A549 (cell line): Measurements from ENCODE around the gene SIRT3. TPM values are rescaled to one million over a fixed set of nuclear protein-coding genes. Genes with fewer than 3 reads are reported as not detected.

Experiments
- ATAC-seq, 2 experiments: fragments of 200-7000 bp in 1 of 2; fragments of >200 bp in 1 of 2; cut with Nextera tagmentation in 1 of 2; cut with Tn5 transposase in 1 of 2; 3 replicates each; pipeline versions ENCODE4 v1.8.0 to v1.9.1; 2018 to 2020; ENCODE audit warnings: mild to moderate bottlenecking in 1 of 2, moderate library complexity in 1 of 2
- CTCF ChIA-PET: fragments of 300-600 bp; sonication (Branson Sonifier 250); formaldehyde crosslinking; extraction: SDS; loops from one replicate; lab custom pipeline; 2021; ENCODE audit warnings: antibody characterized with exemption, inconsistent platforms; lab: Yijun Ruan, JAX
- POLR2A ChIA-PET: fragments of 350-600 bp; formaldehyde crosslinking; extraction: SDS; loops from one replicate; lab custom pipeline; 2021; ENCODE audit warnings: antibody characterized with exemption, inconsistent platforms; lab: Yijun Ruan, JAX
- DNase-seq, 2 experiments: peaks; one replicate each; pipeline versions ENCODE4 v3.0.0 to v3.0.0-alpha.2; 2011 to 2016; ENCODE audit warnings: low read depth in 1 of 2, low spot score in 1 of 2
- FAIRE-seq: peaks from 2 replicates; lab custom pipeline; 2011; peaks lifted over from hg19 to GRCh38; lab: Jason Lieb, UNC
- H3K27ac ChIP-seq, 2 experiments: fragments of >200 bp; sonication (Bioruptor Twin); formaldehyde crosslinking; 3 replicates each; pipeline ENCODE4 v1.5.1; 2016 to 2017
- H3K4me1 ChIP-seq: fragments of >200 bp; sonication (Bioruptor Twin); formaldehyde crosslinking; 3 replicates; pipeline ENCODE4 v1.6.1; 2016
- H3K4me2 ChIP-seq: fragments of >200 bp; sonication (Bioruptor Twin); formaldehyde crosslinking; 3 replicates; pipeline ENCODE4 v1.6.1; 2016
- H3K4me3 ChIP-seq: fragments of >200 bp; sonication (Bioruptor Twin); formaldehyde crosslinking; 3 replicates; pipeline ENCODE4 v1.5.1; 2016
- H3K9me3 ChIP-seq: fragments of >200 bp; sonication (Bioruptor Twin); formaldehyde crosslinking; 3 replicates; pipeline ENCODE4 v1.6.1; 2016
- ATOH8 ChIP-seq: fragments of 250-450 bp; sonication (Bioruptor Pico); IDR thresholded peaks from 2 replicates; pipeline ENCODE4 v1.5.0; 2020; ENCODE audit warnings: low read depth, mild to moderate bottlenecking, moderate library complexity
- BCL3 ChIP-seq: fragments of >200 bp; sonication (Bioruptor Twin); formaldehyde crosslinking; IDR thresholded peaks from 3 replicates; pipeline ENCODE4 v1.6.1; 2016
- CBX8 ChIP-seq: fragments of 200-600 bp; sonication (generic); IDR thresholded peaks from 2 replicates; pipeline ENCODE4 v1.6.1; 2016
- CHD4 ChIP-seq: fragments of 200-600 bp; sonication (generic); IDR thresholded peaks from 2 replicates; pipeline ENCODE4 v1.6.1; 2016; ENCODE audit warnings: antibody characterized with exemption, mild to moderate bottlenecking, borderline replicate concordance
- EHF ChIP-seq: fragments of 250-450 bp; sonication (Bioruptor Pico); IDR thresholded peaks from 2 replicates; pipeline ENCODE4 v1.5.0; 2020; ENCODE audit warnings: mild to moderate bottlenecking
- ELK1 ChIP-seq: fragments of 150-350 bp; IDR thresholded peaks from 2 replicates; pipeline ENCODE4 v1.6.1; 2014; ENCODE audit warnings: low read depth, mild to moderate bottlenecking, low read length
- ESRRA ChIP-seq: fragments of 150-350 bp; IDR thresholded peaks from 2 replicates; pipeline ENCODE4 v1.6.1; 2014; ENCODE audit warnings: mild to moderate bottlenecking, low read length, borderline replicate concordance
- HOXA7 ChIP-seq: fragments of 250-450 bp; sonication (Bioruptor Pico); IDR thresholded peaks from 2 replicates; pipeline ENCODE4 v1.5.0; 2020; ENCODE audit warnings: mild to moderate bottlenecking, moderate library complexity
- HOXB13 ChIP-seq: fragments of 250-450 bp; sonication (Bioruptor Pico); IDR thresholded peaks from 2 replicates; pipeline ENCODE4 v1.5.0; 2020; ENCODE audit warnings: low read depth, mild to moderate bottlenecking, moderate library complexity
- JUN ChIP-seq, 2 experiments: fragments of >200 bp; sonication (Bioruptor Twin); formaldehyde crosslinking; IDR thresholded peaks; 2 replicates in 1 of 2; 3 replicates in 1 of 2; pipeline ENCODE4 v1.6.1; 2016 to 2017
- KDM1A ChIP-seq: fragments of 200-600 bp; sonication (generic); IDR thresholded peaks from 2 replicates; pipeline ENCODE4 v1.6.1; 2016; ENCODE audit warnings: low read depth, mild to moderate bottlenecking
- MAZ ChIP-seq: fragments of 150-350 bp; IDR thresholded peaks from 2 replicates; pipeline ENCODE4 v1.6.1; 2014; ENCODE audit warnings: antibody characterized with exemption, low read depth, low read length, borderline replicate concordance
- NR3C1 ChIP-seq: fragments of >200 bp; sonication (Bioruptor Twin); formaldehyde crosslinking; IDR thresholded peaks from 3 replicates; pipeline ENCODE4 v1.6.1; 2017
- POLR2A ChIP-seq: IDR thresholded peaks from 2 replicates; pipeline ENCODE4 v1.6.1; 2012; ENCODE audit warnings: mild to moderate bottlenecking, low read length
- POLR2AphosphoS2 ChIP-seq: conservative IDR thresholded peaks from 2 replicates; pipeline ENCODE4 v1.6.1; 2012; ENCODE audit warnings: low read length, improper control_type of control experiment, inconsistent platforms
- RARB ChIP-seq: fragments of 250-450 bp; sonication (Bioruptor Pico); IDR thresholded peaks from 2 replicates; pipeline ENCODE4 v1.8.0; 2021; ENCODE audit warnings: mild to moderate bottlenecking, moderate library complexity
- SREBF2 ChIP-seq: fragments of 450-650 bp; IDR thresholded peaks from 2 replicates; pipeline ENCODE4 v1.6.1; 2014; ENCODE audit warnings: mild to moderate bottlenecking, moderate library complexity
- ZC3H11A ChIP-seq: fragments of 450-650 bp; IDR thresholded peaks from 2 replicates; pipeline ENCODE4 v1.6.1; 2014; ENCODE audit warnings: antibody characterized with exemption, mild to moderate bottlenecking
- WGBS: methylation state at CpG from one replicate; pipeline ENCODE4 v1.1.6; 2017; ENCODE audit errors: missing lambda C conversion rate; 5-methylcytosine and 5-hydroxymethylcytosine counted together
- polyA plus RNA-seq, 4 experiments: library from polyadenylated mRNA; depleted of rRNA in 3 of 4; stranded (reverse); fragments of >200 nt; fragmentation: RNase III in 1 of 4; extraction: RNeasy Plus Mini Kit Qiagen cat#74134 plus additional on column Dnase treatment in 1 of 4; gene quantifications; 2 replicates in 3 of 4; 3 replicates in 1 of 4; pipeline ENCODE4 v1.2.3, GENCODE V29; 2011 to 2017

The SIRT3 gene
- polyA plus RNA-seq, 2 of the 4 experiments (the other 2 are of a cell fraction): 20.3 to 22.3 TPM

GRCh38 chr11:223884-224283, 12.3 kb downstream of the SIRT3 start:
- FAIRE-seq (no peak), DNase-seq (no peak), ATAC-seq (no peak)
- ChIA-PET POLR2A (no interaction called here), CTCF (interaction anchor here (1.0 kb wide), 1 partner anchor 8 kb away, joined by 3 read pairs; no protein-coding TSS in a partner anchor)
- Histone ChIP-seq H3K4me2 (no peak overlapping the region), H3K27ac (no peak overlapping the region), H3K4me3 (no peak overlapping the region), H3K9me3 (no peaks in the 10 kb centered on the region), H3K4me1 (no peaks in the 10 kb centered on the region)
- TF ChIP-seq ESRRA (no peak), RARB (CRISPR knock-in tag) (no peak)
- 96% methylated on average over 6 of the region's 9 CpGs for WGBS

GRCh38 chr11:223026-223789, 12.9 kb downstream of the SIRT3 start:
- ATAC-seq (no peak), FAIRE-seq (no peak)
- Histone ChIP-seq H3K27ac (no peak overlapping the region), H3K4me2 (no peak overlapping the region), H3K9me3 (no peaks in the 10 kb centered on the region)
- WGBS: 85% methylated on average over 16 of the region's 16 CpGs
- TF ChIP-seq ATOH8 (no peak), EHF (CRISPR knock-in tag) (no peak), HOXB13 (no peak)
- TF ChIP-seq, all 56 proteins: peak for 0
- POLR2A ChIA-PET: no interaction called here
- CTCF ChIA-PET: interaction anchor here (1.1 to 2.5 kb wide), 3 partner anchors 10 to 82 kb away, joined by 3 to 10 read pairs (median 8); no protein-coding TSS in a partner anchor
- no peak for DNase-seq
- Histone ChIP-seq H3K4me3 (no peak overlapping the region), H3K4me1 (no peaks in the 10 kb centered on the region)

GRCh38 chr11:221998-222789, 13.9 kb downstream of the SIRT3 start:
- TF ChIP-seq POLR2A (no peak; the same call in 1 of the 2 replicates), MAZ (no peak), NR3C1 (no peak), ATOH8 (no peak), JUN (IDR thresholded peaks at IDR 0.05) (no peak), HOXA7 (CRISPR knock-in tag) (no peak), POLR2AphosphoS2 (no peak), ELK1 (no peak), SREBF2 (no peak), CHD4 (no peak), KDM1A (no peak), CBX8 (no peak), ESRRA (no peak), ZC3H11A (no peak), BCL3 (no peak)
- TF ChIP-seq, all 56 proteins: peak for 0
- 95% methylated on average over 14 of the region's 14 CpGs for WGBS
- POLR2A ChIA-PET: no interaction called here
- no peak overlapping the region for H3K27ac ChIP-seq
- CTCF ChIA-PET: interaction anchor here (0.8 to 2.5 kb wide), 6 partner anchors 11 to 83 kb away, joined by 3 to 10 read pairs (median 5); partner anchors contain the start of gene PSMD13
- no peaks in the 10 kb centered on the region for H3K9me3 ChIP-seq
- FAIRE-seq: no peak
- H3K4me1 ChIP-seq: no peaks in the 10 kb centered on the region
- ATAC-seq: no peak
- DNase-seq: no peak
- no peak overlapping the region for H3K4me2 ChIP-seq
- H3K4me3 ChIP-seq: no peak overlapping the region
